Measurements from ENCODE around the gene CFAP46. TPM values are rescaled to one million over a fixed set of nuclear protein-coding genes. Genes with fewer than 3 reads are reported as not detected.

Gene CFAP46
- total RNA-seq, 1 experiment from 2014 or later, result 1.6 TPM

DNA sequence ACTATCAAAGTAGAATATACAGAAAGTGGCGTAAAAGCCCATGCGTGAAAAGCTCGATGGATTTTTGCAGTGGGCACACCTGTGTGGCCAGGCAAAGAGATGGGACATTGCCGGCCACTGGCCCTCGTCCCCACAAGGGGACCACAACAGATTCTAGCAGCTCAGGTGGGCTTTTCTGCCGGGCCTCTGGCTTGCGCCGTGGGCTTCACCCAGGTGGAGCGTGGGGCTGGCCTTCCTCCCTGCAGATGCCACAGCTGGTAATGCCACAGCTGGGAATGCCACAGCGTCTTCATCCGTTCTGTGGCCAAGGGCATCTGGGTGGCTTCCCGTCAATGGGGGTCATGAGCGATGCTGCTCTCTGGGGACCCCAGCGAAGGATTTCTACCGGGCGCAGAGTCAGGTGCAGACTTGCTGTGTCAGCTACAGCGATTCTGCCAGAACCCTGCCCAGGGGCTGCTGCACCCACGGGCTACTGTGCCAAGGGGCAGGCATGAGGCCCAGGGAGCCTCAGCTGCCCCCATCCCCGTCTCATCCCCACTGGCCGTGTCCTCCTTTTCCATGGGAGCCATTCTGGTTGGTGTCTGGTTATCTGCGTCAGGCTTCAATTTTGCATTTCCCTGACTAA is 103.9 kb downstream of the CFAP46 start:
- in situ Hi-C loops (cut with HindIII; ENCODE audit: low pct_unique_long_range_greater_than_20kb, low sequenced_read_pairs), result no loop called here
- ChIA-PET POLR2A (no interaction called here), CTCF (no interaction called here)
- H3K4me1 ChIP-seq (ENCODE audit: control insufficient read depth, insufficient read depth, low read length), result peaks cover 5% of the 10 kb centered on the region
- intact Hi-C loops (cut with micrococcal nuclease; ENCODE audit: unreplicated experiment), result no loop called here
- no peak overlapping the region for H3K27ac ChIP-seq (ENCODE audit: low read length)
- H3K36me3 ChIP-seq (ENCODE audit: control insufficient read depth, insufficient read depth, low read length), result no peaks in the 10 kb centered on the region
- peaks cover 11% of the 10 kb centered on the region; the same call in 1 of the 2 replicates for H3K9me3 ChIP-seq (ENCODE audit: control insufficient read depth, insufficient read depth, low read depth, low read length)
- no peak overlapping the region for H3K4me3 ChIP-seq (ENCODE audit: low read depth in 2 of 2, low read length in 2 of 2)
- H3K27me3 ChIP-seq (ENCODE audit: control insufficient read depth, insufficient read depth, low read length), result peaks cover 9% of the 10 kb centered on the region
- no TSS peak for BruUV-seq (replicated peaks)
- DNase-seq (ENCODE audit: low read depth, low spot score) (no peak), ATAC-seq (no peak)
- TF ChIP-seq POLR2AphosphoS5 (IDR thresholded peaks at IDR 0.05; ENCODE audit: low read depth, low read length) (no peak), TCF7L2 (IDR thresholded peaks at IDR 0.05; ENCODE audit: low read depth, low read length) (no peak), SIN3A (IDR thresholded peaks at IDR 0.05; ENCODE audit: borderline replicate concordance, insufficient read depth, low read depth, low read length) (no peak)
- TF ChIP-seq, protein P1, sequence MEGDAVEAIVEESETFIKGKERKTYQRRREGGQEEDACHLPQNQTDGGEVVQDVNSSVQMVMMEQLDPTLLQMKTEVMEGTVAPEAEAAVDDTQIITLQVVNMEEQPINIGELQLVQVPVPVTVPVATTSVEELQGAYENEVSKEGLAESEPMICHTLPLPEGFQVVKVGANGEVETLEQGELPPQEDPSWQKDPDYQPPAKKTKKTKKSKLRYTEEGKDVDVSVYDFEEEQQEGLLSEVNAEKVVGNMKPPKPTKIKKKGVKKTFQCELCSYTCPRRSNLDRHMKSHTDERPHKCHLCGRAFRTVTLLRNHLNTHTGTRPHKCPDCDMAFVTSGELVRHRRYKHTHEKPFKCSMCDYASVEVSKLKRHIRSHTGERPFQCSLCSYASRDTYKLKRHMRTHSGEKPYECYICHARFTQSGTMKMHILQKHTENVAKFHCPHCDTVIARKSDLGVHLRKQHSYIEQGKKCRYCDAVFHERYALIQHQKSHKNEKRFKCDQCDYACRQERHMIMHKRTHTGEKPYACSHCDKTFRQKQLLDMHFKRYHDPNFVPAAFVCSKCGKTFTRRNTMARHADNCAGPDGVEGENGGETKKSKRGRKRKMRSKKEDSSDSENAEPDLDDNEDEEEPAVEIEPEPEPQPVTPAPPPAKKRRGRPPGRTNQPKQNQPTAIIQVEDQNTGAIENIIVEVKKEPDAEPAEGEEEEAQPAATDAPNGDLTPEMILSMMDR (IDR thresholded peaks at IDR 0.05), result no peak
- TF ChIP-seq, protein P2, sequence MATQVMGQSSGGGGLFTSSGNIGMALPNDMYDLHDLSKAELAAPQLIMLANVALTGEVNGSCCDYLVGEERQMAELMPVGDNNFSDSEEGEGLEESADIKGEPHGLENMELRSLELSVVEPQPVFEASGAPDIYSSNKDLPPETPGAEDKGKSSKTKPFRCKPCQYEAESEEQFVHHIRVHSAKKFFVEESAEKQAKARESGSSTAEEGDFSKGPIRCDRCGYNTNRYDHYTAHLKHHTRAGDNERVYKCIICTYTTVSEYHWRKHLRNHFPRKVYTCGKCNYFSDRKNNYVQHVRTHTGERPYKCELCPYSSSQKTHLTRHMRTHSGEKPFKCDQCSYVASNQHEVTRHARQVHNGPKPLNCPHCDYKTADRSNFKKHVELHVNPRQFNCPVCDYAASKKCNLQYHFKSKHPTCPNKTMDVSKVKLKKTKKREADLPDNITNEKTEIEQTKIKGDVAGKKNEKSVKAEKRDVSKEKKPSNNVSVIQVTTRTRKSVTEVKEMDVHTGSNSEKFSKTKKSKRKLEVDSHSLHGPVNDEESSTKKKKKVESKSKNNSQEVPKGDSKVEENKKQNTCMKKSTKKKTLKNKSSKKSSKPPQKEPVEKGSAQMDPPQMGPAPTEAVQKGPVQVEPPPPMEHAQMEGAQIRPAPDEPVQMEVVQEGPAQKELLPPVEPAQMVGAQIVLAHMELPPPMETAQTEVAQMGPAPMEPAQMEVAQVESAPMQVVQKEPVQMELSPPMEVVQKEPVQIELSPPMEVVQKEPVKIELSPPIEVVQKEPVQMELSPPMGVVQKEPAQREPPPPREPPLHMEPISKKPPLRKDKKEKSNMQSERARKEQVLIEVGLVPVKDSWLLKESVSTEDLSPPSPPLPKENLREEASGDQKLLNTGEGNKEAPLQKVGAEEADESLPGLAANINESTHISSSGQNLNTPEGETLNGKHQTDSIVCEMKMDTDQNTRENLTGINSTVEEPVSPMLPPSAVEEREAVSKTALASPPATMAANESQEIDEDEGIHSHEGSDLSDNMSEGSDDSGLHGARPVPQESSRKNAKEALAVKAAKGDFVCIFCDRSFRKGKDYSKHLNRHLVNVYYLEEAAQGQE (IDR thresholded peaks at IDR 0.05; ENCODE audit: insufficient read depth in 1 of 2, low read depth in 2 of 2, low read length in 1 of 2), result no peak

DNA sequence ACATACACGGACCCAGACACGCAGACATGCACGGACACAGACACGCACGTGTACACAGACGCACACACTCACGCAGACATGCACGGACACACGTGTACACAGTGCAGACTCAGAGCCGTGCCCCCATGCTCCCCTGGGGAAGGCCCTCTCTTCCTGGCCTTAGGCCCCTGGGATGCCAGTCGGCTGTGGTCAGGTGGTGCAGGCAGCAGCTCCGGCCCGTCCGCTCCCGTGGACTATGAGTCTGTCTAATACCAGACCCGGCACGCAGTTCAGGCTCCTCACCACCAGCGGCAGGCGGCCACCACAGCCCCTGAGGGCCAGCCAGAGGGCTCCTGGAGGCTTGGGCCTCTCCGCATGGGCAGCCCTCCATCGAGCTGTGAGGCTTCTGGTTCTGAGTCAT is 104.5 kb downstream of the CFAP46 start:
- POLR2A ChIA-PET, result no interaction called here
- DNase-seq (ENCODE audit: low read depth, low spot score), result no peak
- no TSS peak for BruUV-seq (replicated peaks)
- peaks cover 12% of the 10 kb centered on the region for H3K27me3 ChIP-seq (ENCODE audit: control insufficient read depth, insufficient read depth, low read length)
- CTCF ChIA-PET, result no interaction called here
- H3K4me3 ChIP-seq (ENCODE audit: low read depth in 2 of 2, low read length in 2 of 2), result no peak overlapping the region
- TF ChIP-seq, protein P1 (IDR thresholded peaks at IDR 0.05), result no peak
- TF ChIP-seq POLR2AphosphoS5 (IDR thresholded peaks at IDR 0.05; ENCODE audit: low read depth, low read length) (no peak), TCF7L2 (IDR thresholded peaks at IDR 0.05; ENCODE audit: low read depth, low read length) (no peak), SIN3A (IDR thresholded peaks at IDR 0.05; ENCODE audit: borderline replicate concordance, insufficient read depth, low read depth, low read length) (no peak)
- TF ChIP-seq, protein P2 (IDR thresholded peaks at IDR 0.05; ENCODE audit: insufficient read depth in 1 of 2, low read depth in 2 of 2, low read length in 1 of 2), result no peak
- in situ Hi-C loops (cut with HindIII; ENCODE audit: low pct_unique_long_range_greater_than_20kb, low sequenced_read_pairs) (no loop called here), intact Hi-C loops (cut with micrococcal nuclease; ENCODE audit: unreplicated experiment) (loop anchor here (2.0 kb wide), 1 partner anchor 49 kb away; no protein-coding TSS in a partner anchor)
- no peak for ATAC-seq
- H3K36me3 ChIP-seq (ENCODE audit: control insufficient read depth, insufficient read depth, low read length), result no peaks in the 10 kb centered on the region
- peaks cover 11% of the 10 kb centered on the region; the same call in 1 of the 2 replicates for H3K9me3 ChIP-seq (ENCODE audit: control insufficient read depth, insufficient read depth, low read depth, low read length)
- H3K4me1 ChIP-seq (ENCODE audit: control insufficient read depth, insufficient read depth, low read length), result peaks cover 5% of the 10 kb centered on the region
- H3K27ac ChIP-seq (ENCODE audit: low read length), result no peak overlapping the region

Data from Panc1 (cell line).